ENCODE measurements around the gene CFAP54. TPM values are rescaled to one million over a fixed set of nuclear protein-coding genes. Genes with fewer than 3 reads are reported as not detected.
A peak's percentile ranks its signal among the peaks of the same experiment; 100 is the strongest.

The CFAP54 gene
- total and polyA plus RNA-seq, 2 donors (not counting 3 experiments of a cell fraction or from before 2014, with no cell fraction given) = 3.6 to 26.9 TPM

- ChIA-PET CTCF (interaction anchor here (1.0 to 1.5 kb wide), 3 partner anchors 10 to 21 kb away, joined by 6 to 8 read pairs (median 6); no protein-coding TSS in a partner anchor), POLR2A (no interaction called here)
- intact Hi-C loops (cut with micrococcal nuclease) = loop anchor here (1.0 to 2.0 kb wide), 2 partner anchors 10 to 18 kb away; no protein-coding TSS in a partner anchor
These were observed 22.2 kb upstream of the CFAP54 start for GRCh38 chr12:96466939-96467751.

GRCh38 chr12:96471368-96472050 is 17.9 kb upstream of the CFAP54 start:
- no peak for TF ChIP-seq JUN (IDR thresholded peaks at IDR 0.05; ENCODE audit: borderline replicate concordance, insufficient read depth, insufficient read length, low read depth)
- TF ChIP-seq, protein P1, sequence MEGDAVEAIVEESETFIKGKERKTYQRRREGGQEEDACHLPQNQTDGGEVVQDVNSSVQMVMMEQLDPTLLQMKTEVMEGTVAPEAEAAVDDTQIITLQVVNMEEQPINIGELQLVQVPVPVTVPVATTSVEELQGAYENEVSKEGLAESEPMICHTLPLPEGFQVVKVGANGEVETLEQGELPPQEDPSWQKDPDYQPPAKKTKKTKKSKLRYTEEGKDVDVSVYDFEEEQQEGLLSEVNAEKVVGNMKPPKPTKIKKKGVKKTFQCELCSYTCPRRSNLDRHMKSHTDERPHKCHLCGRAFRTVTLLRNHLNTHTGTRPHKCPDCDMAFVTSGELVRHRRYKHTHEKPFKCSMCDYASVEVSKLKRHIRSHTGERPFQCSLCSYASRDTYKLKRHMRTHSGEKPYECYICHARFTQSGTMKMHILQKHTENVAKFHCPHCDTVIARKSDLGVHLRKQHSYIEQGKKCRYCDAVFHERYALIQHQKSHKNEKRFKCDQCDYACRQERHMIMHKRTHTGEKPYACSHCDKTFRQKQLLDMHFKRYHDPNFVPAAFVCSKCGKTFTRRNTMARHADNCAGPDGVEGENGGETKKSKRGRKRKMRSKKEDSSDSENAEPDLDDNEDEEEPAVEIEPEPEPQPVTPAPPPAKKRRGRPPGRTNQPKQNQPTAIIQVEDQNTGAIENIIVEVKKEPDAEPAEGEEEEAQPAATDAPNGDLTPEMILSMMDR (IDR thresholded peaks at IDR 0.05; ENCODE audit: extremely low read depth in 1 of 2, insufficient read depth in 1 of 2, low read depth in 1 of 2, low read length in 2 of 2) = no peak
- TF ChIP-seq FOS (IDR thresholded peaks at IDR 0.05; ENCODE audit: borderline replicate concordance, insufficient read depth, low read length) = no peak
- TF ChIP-seq MYC (IDR thresholded peaks at IDR 0.05; ENCODE audit: low read depth, low read length) = no peak
- TF ChIP-seq MAX (IDR thresholded peaks at IDR 0.05; ENCODE audit: insufficient read depth, insufficient read length) = no peak
- no peak for TF ChIP-seq POLR2AphosphoS5 (IDR thresholded peaks at IDR 0.05; ENCODE audit: insufficient read depth, low read depth, low read length)
- TF ChIP-seq POLR2A (IDR thresholded peaks at IDR 0.05; ENCODE audit: low read depth, low read length) = no peak
- no peak for TF ChIP-seq EZH2 (IDR thresholded peaks at IDR 0.05; ENCODE audit: borderline replicate concordance, low read depth, low read length, severe bottlenecking)
- TF ChIP-seq GATA2 (IDR thresholded peaks at IDR 0.05; ENCODE audit: insufficient read depth, insufficient read length, low read depth, low read length) = no peak
- intact Hi-C loops (cut with micrococcal nuclease) (no loop called here), dilution Hi-C loops (cut with MboI; ENCODE audit: extremely low pct_ligation_motif_present, low sequenced_read_pairs) (no loop called here)
- Histone ChIP-seq H3K27ac (ENCODE audit: insufficient read depth, low read depth, low read length) (peak overlapping the region; percentile 24), H2AFZ (ENCODE audit: low read depth, low read length) (peak overlapping the region; percentile 54), H3K4me2 (ENCODE audit: insufficient read depth, low read length) (no peak overlapping the region), H3K9me1 (replicated peaks; ENCODE audit: control insufficient read depth, extremely low read depth, insufficient read depth, low read length) (no peaks in the 10 kb centered on the region), H3K27me3 (ENCODE audit: control insufficient read depth in 2 of 2, insufficient read depth in 2 of 2, low read length in 2 of 2) (no peaks in the 10 kb centered on the region), H4K20me1 (replicated peaks; ENCODE audit: control insufficient read depth, extremely low read depth, insufficient read depth, low read length) (no peaks in the 10 kb centered on the region), H3K4me1 (ENCODE audit: control insufficient read depth, extremely low read depth, insufficient read depth, low read length) (peaks cover 34% of the 10 kb centered on the region), H3K4me3 (replicated peaks in 1 of 3; ENCODE audit: insufficient read depth in 1 of 3, low read depth in 1 of 3, low read length in 3 of 3) (no peak overlapping the region), H3K36me3 (ENCODE audit: control insufficient read depth in 2 of 2, extremely low read depth in 1 of 2, insufficient read depth in 2 of 2, low read length in 2 of 2) (peaks cover 4 to 13% of the 10 kb centered on the region in 2 experiments), H3K79me2 (ENCODE audit: control insufficient read depth, insufficient read depth, low read length) (peaks cover 21% of the 10 kb centered on the region), H3K9me3 (replicated peaks; ENCODE audit: control insufficient read depth, insufficient read depth, low read length) (no peaks in the 10 kb centered on the region), H3K9ac (replicated peaks; ENCODE audit: extremely low read depth, insufficient read depth, low read length) (peak overlapping the region; percentile 26)
- ChIA-PET CTCF (interaction anchor here (1.0 to 1.1 kb wide), 3 partner anchors 9 to 14 kb away, joined by 3 read pairs; no protein-coding TSS in a partner anchor), POLR2A (no interaction called here)
- no peak for FAIRE-seq
- peak; percentile 14 for DNase-seq (ENCODE audit: low read depth, low spot score)
- BruUV-seq (replicated peaks) = no TSS peak

More at GRCh38 chr12:96466939-96467751, 22.2 kb upstream of the CFAP54 start:
- Histone ChIP-seq H2AFZ (ENCODE audit: low read depth, low read length) (no peak overlapping the region), H3K27me3 (ENCODE audit: control insufficient read depth in 2 of 2, insufficient read depth in 2 of 2, low read length in 2 of 2) (no peaks in the 10 kb centered on the region), H3K9me1 (replicated peaks; ENCODE audit: control insufficient read depth, extremely low read depth, insufficient read depth, low read length) (no peaks in the 10 kb centered on the region), H3K4me1 (ENCODE audit: control insufficient read depth, extremely low read depth, insufficient read depth, low read length) (peaks cover 18% of the 10 kb centered on the region), H3K9ac (replicated peaks; ENCODE audit: extremely low read depth, insufficient read depth, low read length) (no peak overlapping the region), H4K20me1 (replicated peaks; ENCODE audit: control insufficient read depth, extremely low read depth, insufficient read depth, low read length) (no peaks in the 10 kb centered on the region), H3K27ac (ENCODE audit: insufficient read depth, low read depth, low read length) (peak overlapping the region; percentile 34), H3K36me3 (ENCODE audit: control insufficient read depth in 2 of 2, extremely low read depth in 1 of 2, insufficient read depth in 2 of 2, low read length in 2 of 2) (peaks cover 2 to 12% of the 10 kb centered on the region in 2 experiments), H3K4me2 (ENCODE audit: insufficient read depth, low read length) (no peak overlapping the region), H3K79me2 (ENCODE audit: control insufficient read depth, insufficient read depth, low read length) (peaks cover 27% of the 10 kb centered on the region), H3K4me3 (replicated peaks in 1 of 3; ENCODE audit: insufficient read depth in 1 of 3, low read depth in 1 of 3, low read length in 3 of 3) (no peak overlapping the region), H3K9me3 (replicated peaks; ENCODE audit: control insufficient read depth, insufficient read depth, low read length) (no peaks in the 10 kb centered on the region)
- TSS peak; percentile 55 for BruUV-seq (replicated peaks)
- FAIRE-seq (peak; percentile 56), DNase-seq (ENCODE audit: low read depth, low spot score) (peak; percentile 64)
- dilution Hi-C loops (cut with MboI; ENCODE audit: extremely low pct_ligation_motif_present, low sequenced_read_pairs) = no loop called here
- TF ChIP-seq POLR2A (IDR thresholded peaks at IDR 0.05; ENCODE audit: low read depth, low read length) = no peak
- peak; percentile 56 for TF ChIP-seq JUN (IDR thresholded peaks at IDR 0.05; ENCODE audit: borderline replicate concordance, insufficient read depth, insufficient read length, low read depth)

Measured in endothelial cell of umbilical vein (primary cell).